Measurements from ENCODE around the gene JPH3. TPM values are rescaled to one million over a fixed set of nuclear protein-coding genes. Genes with fewer than 3 reads are reported as not detected.

Gene JPH3
- polyA plus RNA-seq, 1 donor (not counting 4 experiments of a cell fraction or from before 2014, with no cell fraction given), result not detected

- Histone ChIP-seq H3K9me3 (ENCODE audit: control insufficient read depth, low read depth, low read length) (no peaks in the 10 kb centered on the region), H3K4me1 (ENCODE audit: control insufficient read depth, extremely low read depth, insufficient read depth, low read length) (no peaks in the 10 kb centered on the region), H3K36me3 (ENCODE audit: control insufficient read depth in 2 of 2, extremely low read depth in 1 of 2, insufficient read depth in 2 of 2, low read length in 2 of 2) (peaks cover 14 to 20% of the 10 kb centered on the region in 2 experiments), H3K79me2 (ENCODE audit: control insufficient read depth, insufficient read depth, low read length) (peaks cover 2% of the 10 kb centered on the region), H3K4me3 (ENCODE audit: control insufficient read depth in 2 of 3, extremely low read depth in 1 of 3, insufficient read depth in 2 of 3, low read depth in 1 of 3, low read length in 3 of 3) (no peak overlapping the region), H3K9me1 (ENCODE audit: control insufficient read depth, extremely low read depth, insufficient read depth, low read length) (no peaks in the 10 kb centered on the region), H3K4me2 (ENCODE audit: control insufficient read depth, extremely low read depth, insufficient read depth, low read depth, low read length) (no peak overlapping the region), H3K27ac (ENCODE audit: control insufficient read depth, insufficient read depth, low read length) (no peak overlapping the region), H3K27me3 (ENCODE audit: control insufficient read depth, extremely low read depth, insufficient read depth, low read length) (no peaks in the 10 kb centered on the region), H3K9ac (ENCODE audit: control insufficient read depth, extremely low read depth, insufficient read depth, low read length) (no peak overlapping the region), H4K20me1 (ENCODE audit: control insufficient read depth, extremely low read depth, insufficient read depth, low read length) (peaks cover 4% of the 10 kb centered on the region), H2AFZ (ENCODE audit: control insufficient read depth, low read length) (no peak overlapping the region)
- TF ChIP-seq EZH2 (IDR thresholded peaks at IDR 0.05; ENCODE audit: low read length) (no peak), CTCF (optimal IDR thresholded peaks at IDR 0.05 in 1 of 3, IDR thresholded peaks at IDR 0.05 in 1 of 3, conservative IDR thresholded peaks at IDR 0.05 in 1 of 3; ENCODE audit: extremely low read depth in 1 of 3, insufficient read depth in 2 of 3, low read length in 3 of 3) (no peak)
- DNase-seq (ENCODE audit: low read depth, low spot score) (no peak), FAIRE-seq (no peak)
- dilution Hi-C loops (cut with MboI; ENCODE audit: extremely low pct_ligation_motif_present, low sequenced_read_pairs), result no loop called here
Observed at GRCh38 chr16:87731607-87732006, 129.3 kb downstream of the JPH3 start.

DNA sequence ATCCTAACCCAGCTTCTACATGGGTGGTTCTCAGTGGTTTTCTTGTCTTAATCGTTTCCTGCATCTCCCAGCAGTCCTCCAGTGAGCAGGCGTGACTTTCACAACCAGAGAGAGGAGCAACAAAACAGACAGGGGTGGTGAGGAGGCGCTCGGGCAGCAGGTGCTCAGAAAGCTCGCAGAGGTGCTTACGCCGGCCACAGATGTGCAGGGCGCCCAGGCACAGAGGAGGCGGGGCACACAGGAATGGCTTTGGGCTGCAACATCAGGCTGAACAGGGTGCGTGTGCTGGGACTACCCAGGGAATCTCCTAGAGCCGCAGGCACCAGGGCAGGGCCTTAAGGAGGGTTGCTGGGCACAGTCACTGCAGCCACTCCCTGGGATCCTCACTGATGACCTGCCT is 130.9 kb downstream of the JPH3 start:
- TF ChIP-seq CTCF (optimal IDR thresholded peaks at IDR 0.05 in 1 of 3, IDR thresholded peaks at IDR 0.05 in 1 of 3, conservative IDR thresholded peaks at IDR 0.05 in 1 of 3; ENCODE audit: extremely low read depth in 1 of 3, insufficient read depth in 2 of 3, low read length in 3 of 3), result no peak
- no peak for TF ChIP-seq EZH2 (IDR thresholded peaks at IDR 0.05; ENCODE audit: low read length)
- H3K4me2 ChIP-seq (ENCODE audit: control insufficient read depth, extremely low read depth, insufficient read depth, low read depth, low read length), result no peak overlapping the region
- dilution Hi-C loops (cut with MboI; ENCODE audit: extremely low pct_ligation_motif_present, low sequenced_read_pairs), result no loop called here
- no peaks in the 10 kb centered on the region for H3K27me3 ChIP-seq (ENCODE audit: control insufficient read depth, extremely low read depth, insufficient read depth, low read length)
- FAIRE-seq, result no peak
- H3K79me2 ChIP-seq (ENCODE audit: control insufficient read depth, insufficient read depth, low read length), result peaks cover 2% of the 10 kb centered on the region
- peaks cover 10 to 23% of the 10 kb centered on the region in 2 experiments for H3K36me3 ChIP-seq (ENCODE audit: control insufficient read depth in 2 of 2, extremely low read depth in 1 of 2, insufficient read depth in 2 of 2, low read length in 2 of 2)
- no peak overlapping the region for H3K27ac ChIP-seq (ENCODE audit: control insufficient read depth, insufficient read depth, low read length)
- H3K9me1 ChIP-seq (ENCODE audit: control insufficient read depth, extremely low read depth, insufficient read depth, low read length), result no peaks in the 10 kb centered on the region
- H3K4me1 ChIP-seq (ENCODE audit: control insufficient read depth, extremely low read depth, insufficient read depth, low read length), result no peaks in the 10 kb centered on the region
- H2AFZ ChIP-seq (ENCODE audit: control insufficient read depth, low read length), result no peak overlapping the region
- no peak overlapping the region for H3K4me3 ChIP-seq (ENCODE audit: control insufficient read depth in 2 of 3, extremely low read depth in 1 of 3, insufficient read depth in 2 of 3, low read depth in 1 of 3, low read length in 3 of 3)
- no peak overlapping the region for H3K9ac ChIP-seq (ENCODE audit: control insufficient read depth, extremely low read depth, insufficient read depth, low read length)
- no peak for DNase-seq (ENCODE audit: low read depth, low spot score)
- peaks cover 4% of the 10 kb centered on the region for H4K20me1 ChIP-seq (ENCODE audit: control insufficient read depth, extremely low read depth, insufficient read depth, low read length)
- H3K9me3 ChIP-seq (ENCODE audit: control insufficient read depth, low read depth, low read length), result no peaks in the 10 kb centered on the region
